DOHH2 (cell line): ENCODE data around the gene SDHC.

ENCODE experiments used
- H3F3A ChIP-seq: fragments of 200-600 bp; sonication (generic), shearing (Covaris generic); 2 replicates; pipeline ENCODE4 v1.6.0; 2016; ENCODE audit warnings: antibody characterized with exemption, mild to moderate bottlenecking; ENCODE audit not compliant: control insufficient read depth, insufficient read depth
- H3K27ac ChIP-seq: fragments of 200-600 bp; sonication (generic); 2 replicates; pipeline ENCODE4 v1.5.1; 2014; ENCODE audit warnings: low read depth, mild to moderate bottlenecking, low read length, moderate library complexity
- H3K27me3 ChIP-seq: fragments of 200-600 bp; sonication (generic); 2 replicates; pipeline ENCODE4 v1.6.1; 2014; ENCODE audit warnings: mild to moderate bottlenecking, low read length, mixed read lengths; ENCODE audit not compliant: control insufficient read depth
- H3K36me3 ChIP-seq: fragments of 200-600 bp; sonication (generic); 2 replicates; pipeline ENCODE4 v1.6.1; 2014; ENCODE audit warnings: mild to moderate bottlenecking, low read length, moderate library complexity, mixed read lengths; ENCODE audit not compliant: control insufficient read depth
- H3K4me1 ChIP-seq: fragments of 200-600 bp; sonication (generic); 2 replicates; pipeline ENCODE4 v1.6.1; 2014; ENCODE audit warnings: mild to moderate bottlenecking, low read length, mixed read lengths; ENCODE audit not compliant: control insufficient read depth
- H3K4me2 ChIP-seq: fragments of 200-600 bp; sonication (generic); 2 replicates; pipeline ENCODE4 v1.6.0; 2014; ENCODE audit warnings: mild to moderate bottlenecking, low read length, moderate library complexity
- H3K4me3 ChIP-seq: fragments of 200-600 bp; sonication (generic); 2 replicates; pipeline ENCODE4 v1.5.1; 2014; ENCODE audit warnings: mild to moderate bottlenecking, low read length, mixed read lengths
- H3K79me2 ChIP-seq: fragments of 200-600 bp; sonication (generic); 2 replicates; pipeline ENCODE4 v1.6.1; 2014; ENCODE audit warnings: mild to moderate bottlenecking, low read length, mixed read lengths; ENCODE audit not compliant: control insufficient read depth
- H3K9me2 ChIP-seq: fragments of 200-600 bp; sonication (generic); replicated peaks from 2 replicates; pipeline ENCODE4 v1.6.1; 2014; ENCODE audit warnings: mild to moderate bottlenecking, low read length, mixed read lengths; ENCODE audit not compliant: control insufficient read depth
- H3K9me3 ChIP-seq: fragments of 200-600 bp; sonication (generic); 2 replicates; pipeline ENCODE4 v1.6.1; 2014; ENCODE audit warnings: antibody characterized with exemption, low read length, mixed read lengths; ENCODE audit not compliant: control insufficient read depth, insufficient read depth
- H4K20me1 ChIP-seq: fragments of 200-600 bp; sonication (generic); 2 replicates; pipeline ENCODE4 v1.6.0; 2014; ENCODE audit warnings: low read depth, mild to moderate bottlenecking, antibody characterized with exemption, low read length, moderate library complexity; ENCODE audit not compliant: control insufficient read depth, insufficient read depth
- CTCF ChIP-seq: fragments of 200-600 bp; sonication (generic); IDR thresholded peaks from one replicate; pipeline ENCODE4 v1.5.1; 2014; ENCODE audit warnings: antibody characterized with exemption, mild to moderate bottlenecking, low read depth, low read length; ENCODE audit not compliant: poor library complexity, severe bottlenecking
- EZH2phosphoT487 ChIP-seq: fragments of 200-600 bp; sonication (generic); IDR thresholded peaks from 2 replicates; pipeline ENCODE4 v1.6.1; 2017; ENCODE audit warnings: borderline replicate concordance, mild to moderate bottlenecking, antibody characterized with exemption, low read length, moderate library complexity, mixed read lengths

SDHC gene, protein sequence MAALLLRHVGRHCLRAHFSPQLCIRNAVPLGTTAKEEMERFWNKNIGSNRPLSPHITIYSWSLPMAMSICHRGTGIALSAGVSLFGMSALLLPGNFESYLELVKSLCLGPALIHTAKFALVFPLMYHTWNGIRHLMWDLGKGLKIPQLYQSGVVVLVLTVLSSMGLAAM

GRCh38 chr1:161314201-161314981, at the start of gene SDHC:
Gene SDHC, plus strand, starts transcription at chr1:161314381. Its CDS starts 25 bp downstream, at chr1:161314406.
- Histone ChIP-seq H3K9me3 (no peaks in the 10 kb centered on the region), H3K36me3 (peaks cover 3% of the 10 kb centered on the region; the same call in 1 of the 2 replicates), H4K20me1 (no peaks in the 10 kb centered on the region), H3K4me3 (peak within 1 kb of the TSS; percentile 93), H3K4me2 (peak within 1 kb of the TSS; percentile 98), H3K4me1 (peaks cover 20% of the 10 kb centered on the region), H3K9me2 (no peaks in the 10 kb centered on the region), H3K79me2 (peaks cover 31% of the 10 kb centered on the region), H3K27ac (peak within 1 kb of the TSS; percentile 41), H3F3A (peaks cover 5% of the 10 kb centered on the region; the same call in 1 of the 2 replicates), H3K27me3 (no peaks in the 10 kb centered on the region)
- no peak for TF ChIP-seq EZH2phosphoT487
- peak; percentile 57 for TF ChIP-seq CTCF

DNA sequence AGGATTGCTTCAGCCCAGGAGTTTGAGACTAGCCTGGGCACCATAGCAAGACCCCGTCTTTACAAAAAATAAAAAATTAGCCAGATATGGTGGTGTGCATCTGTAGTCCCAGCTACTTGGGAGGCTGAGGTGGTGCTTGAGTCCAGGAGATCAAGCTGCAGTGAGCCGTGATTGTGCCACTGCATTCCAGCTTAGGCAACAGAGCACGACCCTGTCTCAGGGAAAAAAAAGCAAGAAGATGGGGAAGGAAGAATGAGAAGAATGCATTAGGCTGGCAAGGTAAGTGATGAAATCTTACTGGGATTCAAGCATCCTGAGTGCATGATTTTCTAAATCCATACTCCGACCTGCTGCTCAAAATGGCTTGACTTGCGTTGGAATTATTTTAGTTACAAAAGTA, 48.9 kb upstream of the SDHC start:
- H4K20me1 ChIP-seq = no peaks in the 10 kb centered on the region
- no peak overlapping the region for H3K27ac ChIP-seq
- TF ChIP-seq CTCF (no peak), EZH2phosphoT487 (no peak)
- H3F3A ChIP-seq = no peaks in the 10 kb centered on the region
- H3K79me2 ChIP-seq = no peaks in the 10 kb centered on the region
- peaks cover 32% of the 10 kb centered on the region for H3K4me1 ChIP-seq
- no peak overlapping the region for H3K4me3 ChIP-seq
- peaks cover 13% of the 10 kb centered on the region for H3K27me3 ChIP-seq
- no peak overlapping the region for H3K4me2 ChIP-seq
- H3K9me2 ChIP-seq = no peaks in the 10 kb centered on the region
- H3K36me3 ChIP-seq = no peaks in the 10 kb centered on the region
- no peaks in the 10 kb centered on the region for H3K9me3 ChIP-seq

DNA sequence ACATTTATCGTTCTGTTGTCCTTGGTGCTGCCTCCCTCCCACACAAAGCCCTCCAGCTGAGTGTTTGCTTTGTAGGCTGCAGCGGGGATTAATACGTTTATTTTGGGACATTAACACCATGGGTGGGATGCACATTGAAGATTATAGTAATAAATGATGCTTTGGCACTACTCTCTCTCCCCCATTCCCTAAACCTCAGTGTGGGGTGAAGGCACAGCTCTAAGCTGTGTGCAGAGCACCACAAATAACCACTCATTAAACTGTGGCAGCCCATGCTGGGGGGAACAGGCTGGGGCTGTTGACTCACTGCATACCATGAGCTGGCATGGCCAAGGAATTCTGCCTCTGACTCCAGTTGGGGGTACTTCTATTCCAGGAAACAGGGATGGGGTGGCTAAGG, 48.0 kb upstream of the SDHC start:
- Histone ChIP-seq H3K4me2 (no peak overlapping the region), H3K27me3 (peaks cover 7% of the 10 kb centered on the region), H3K9me3 (no peaks in the 10 kb centered on the region), H3F3A (no peaks in the 10 kb centered on the region), H3K27ac (no peak overlapping the region), H3K4me1 (peaks cover 24% of the 10 kb centered on the region), H3K9me2 (no peaks in the 10 kb centered on the region), H4K20me1 (no peaks in the 10 kb centered on the region), H3K36me3 (no peaks in the 10 kb centered on the region), H3K4me3 (no peak overlapping the region), H3K79me2 (no peaks in the 10 kb centered on the region)
- TF ChIP-seq EZH2phosphoT487 = no peak
- TF ChIP-seq CTCF = no peak
